Activated CD4-positive, alpha-beta T cell treated with anti-CD3 and anti-CD28 coated beads, Interleukin-2, amount 50 U/mL, for 48 hours (primary cell): ENCODE results near the gene DCTPP1.

Experiments
- DNase-seq, 2 experiments: peaks; one replicate each; pipeline ENCODE4 v3.0.0-alpha.2; 2020

Gene DCTPP1

GRCh38 chr16:30380072-30380802 lies 49.6 kb downstream of the DCTPP1 start:
- no peak for DNase-seq

GRCh38 chr16:30379158-30379783 lies 50.6 kb downstream of the DCTPP1 start:
- no peak for DNase-seq

- DNase-seq: peak; percentile 100
Observed at GRCh38 chr16:30378236-30379157, 51.3 kb downstream of the DCTPP1 start.

GRCh38 chr16:30377812-30378235 lies 52.0 kb downstream of the DCTPP1 start:
- DNase-seq: peak; percentile 86 to 89

- DNase-seq: no peak
Observed at GRCh38 chr16:30377050-30377811, 52.6 kb downstream of the DCTPP1 start.

- no peak for DNase-seq
Observed at GRCh38 chr16:30376461-30376902, 53.3 kb downstream of the DCTPP1 start.

- no peak for DNase-seq
Observed at GRCh38 chr16:30375864-30376263, 54.0 kb downstream of the DCTPP1 start.

- DNase-seq: no peak
Observed at GRCh38 chr16:30374538-30374937, 55.3 kb downstream of the DCTPP1 start, which contains the start of gene MYL11. MYL11 (plus strand) TSS chr16:30374802; CDS start chr16:30374858, 56 bp downstream.
